ENCODE results near the gene NPPC. TPM values are rescaled to one million over a fixed set of nuclear protein-coding genes. Genes with fewer than 3 reads are reported as not detected.

The NPPC gene
- total and polyA plus RNA-seq, 8 donors = 0.14 to 0.23 TPM; not detected in 6

DNA sequence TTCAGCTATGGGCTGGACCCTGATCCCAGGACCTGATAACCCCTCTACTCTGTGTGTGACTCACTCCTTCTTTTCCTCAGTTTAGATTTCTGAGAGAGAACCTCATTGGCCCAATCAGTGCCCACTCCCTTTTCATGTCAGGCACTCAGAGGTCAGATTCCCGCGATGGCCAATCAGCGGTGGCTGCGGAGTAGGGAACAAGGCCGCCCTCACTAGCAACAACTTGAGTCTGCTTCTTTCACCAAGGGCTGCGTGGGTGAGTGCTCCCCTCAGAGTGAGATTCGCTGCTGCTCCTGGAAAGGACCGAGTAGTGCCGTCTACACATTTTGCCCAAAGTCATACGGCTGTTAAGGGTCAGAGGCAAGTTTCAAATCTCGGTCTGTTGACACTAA is 34.7 kb downstream of the NPPC start:
- H3K27me3 ChIP-seq = peaks cover 0 to 12% of the 10 kb centered on the region in 2 donors
- ATAC-seq = no peak
- no peaks in the 10 kb centered on the region for H3K9me3 ChIP-seq
- TF ChIP-seq, protein P1, sequence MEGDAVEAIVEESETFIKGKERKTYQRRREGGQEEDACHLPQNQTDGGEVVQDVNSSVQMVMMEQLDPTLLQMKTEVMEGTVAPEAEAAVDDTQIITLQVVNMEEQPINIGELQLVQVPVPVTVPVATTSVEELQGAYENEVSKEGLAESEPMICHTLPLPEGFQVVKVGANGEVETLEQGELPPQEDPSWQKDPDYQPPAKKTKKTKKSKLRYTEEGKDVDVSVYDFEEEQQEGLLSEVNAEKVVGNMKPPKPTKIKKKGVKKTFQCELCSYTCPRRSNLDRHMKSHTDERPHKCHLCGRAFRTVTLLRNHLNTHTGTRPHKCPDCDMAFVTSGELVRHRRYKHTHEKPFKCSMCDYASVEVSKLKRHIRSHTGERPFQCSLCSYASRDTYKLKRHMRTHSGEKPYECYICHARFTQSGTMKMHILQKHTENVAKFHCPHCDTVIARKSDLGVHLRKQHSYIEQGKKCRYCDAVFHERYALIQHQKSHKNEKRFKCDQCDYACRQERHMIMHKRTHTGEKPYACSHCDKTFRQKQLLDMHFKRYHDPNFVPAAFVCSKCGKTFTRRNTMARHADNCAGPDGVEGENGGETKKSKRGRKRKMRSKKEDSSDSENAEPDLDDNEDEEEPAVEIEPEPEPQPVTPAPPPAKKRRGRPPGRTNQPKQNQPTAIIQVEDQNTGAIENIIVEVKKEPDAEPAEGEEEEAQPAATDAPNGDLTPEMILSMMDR (IDR thresholded peaks at IDR 0.05) = no peak
- no peaks in the 10 kb centered on the region for H3K36me3 ChIP-seq
- intact Hi-C loops (cut with DNase I) = no loop called here
- no peak overlapping the region for H3K4me3 ChIP-seq
- DNase-seq = no peak
- H3K4me1 ChIP-seq = no peaks in the 10 kb centered on the region
- H3K27ac ChIP-seq = no peak overlapping the region

DNA sequence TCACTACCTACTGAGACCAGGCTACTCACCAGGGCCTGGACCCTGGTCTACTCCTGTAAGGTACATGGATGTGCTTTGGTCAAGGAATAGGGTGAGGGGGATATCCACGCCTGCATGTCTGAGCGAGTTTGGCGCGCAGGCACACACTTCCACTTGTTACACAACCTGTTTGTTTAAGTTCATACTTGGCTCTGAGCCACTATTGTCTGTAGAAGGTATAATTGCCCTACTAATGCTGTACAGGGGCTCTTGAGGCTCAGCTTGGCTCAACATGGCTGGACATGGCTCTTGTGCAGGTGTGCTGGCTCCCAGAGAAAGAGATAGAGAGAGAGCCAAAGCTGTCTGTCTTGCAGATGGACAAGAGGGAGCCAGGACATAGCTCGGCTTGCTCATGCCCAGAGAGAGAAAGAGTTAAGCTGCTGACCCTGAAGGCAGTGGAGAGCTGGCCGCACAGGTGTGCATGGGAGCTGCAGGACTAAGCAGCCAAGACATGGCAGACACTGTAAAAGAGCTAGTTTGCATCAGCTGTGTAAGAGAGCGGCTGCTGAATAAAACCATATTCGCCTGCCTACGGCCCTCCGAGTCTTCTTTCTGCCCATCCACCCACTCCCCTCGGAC is 35.2 kb downstream of the NPPC start:
- DNase-seq = peak in 1 of 4 donors; percentile 14
- H3K27ac ChIP-seq = no peak overlapping the region
- TF ChIP-seq, protein P1 (IDR thresholded peaks at IDR 0.05) = no peak
- intact Hi-C loops (cut with DNase I) = no loop called here
- H3K36me3 ChIP-seq = no peaks in the 10 kb centered on the region
- no peaks in the 10 kb centered on the region for H3K9me3 ChIP-seq
- no peaks in the 10 kb centered on the region for H3K4me1 ChIP-seq
- peak; percentile 37 for ATAC-seq
- no peak overlapping the region for H3K4me3 ChIP-seq
- peaks cover 0 to 13% of the 10 kb centered on the region in 2 donors for H3K27me3 ChIP-seq

DNA sequence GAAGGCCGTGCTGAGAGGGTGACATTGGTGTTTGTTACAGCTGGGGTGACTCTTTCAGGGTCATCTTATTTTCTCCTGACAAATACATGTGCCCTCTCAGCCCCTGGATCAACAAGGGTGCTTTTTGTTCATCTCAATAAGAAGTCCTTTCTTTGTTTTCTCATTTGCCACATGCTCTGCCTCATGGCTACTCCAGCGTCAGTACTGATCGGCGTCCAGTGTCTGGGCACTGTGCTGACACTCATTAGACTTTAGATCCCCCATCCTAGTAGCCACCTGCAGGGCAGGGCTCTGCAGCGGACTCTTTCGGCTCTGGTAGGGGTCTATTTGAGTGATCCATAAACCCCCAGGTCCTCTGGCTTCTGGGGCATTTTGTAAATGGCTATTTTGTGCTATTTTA is 38.4 kb downstream of the NPPC start:
- intact Hi-C loops (cut with DNase I) = no loop called here
- H3K36me3 ChIP-seq = no peaks in the 10 kb centered on the region
- no peak for ATAC-seq

DNA sequence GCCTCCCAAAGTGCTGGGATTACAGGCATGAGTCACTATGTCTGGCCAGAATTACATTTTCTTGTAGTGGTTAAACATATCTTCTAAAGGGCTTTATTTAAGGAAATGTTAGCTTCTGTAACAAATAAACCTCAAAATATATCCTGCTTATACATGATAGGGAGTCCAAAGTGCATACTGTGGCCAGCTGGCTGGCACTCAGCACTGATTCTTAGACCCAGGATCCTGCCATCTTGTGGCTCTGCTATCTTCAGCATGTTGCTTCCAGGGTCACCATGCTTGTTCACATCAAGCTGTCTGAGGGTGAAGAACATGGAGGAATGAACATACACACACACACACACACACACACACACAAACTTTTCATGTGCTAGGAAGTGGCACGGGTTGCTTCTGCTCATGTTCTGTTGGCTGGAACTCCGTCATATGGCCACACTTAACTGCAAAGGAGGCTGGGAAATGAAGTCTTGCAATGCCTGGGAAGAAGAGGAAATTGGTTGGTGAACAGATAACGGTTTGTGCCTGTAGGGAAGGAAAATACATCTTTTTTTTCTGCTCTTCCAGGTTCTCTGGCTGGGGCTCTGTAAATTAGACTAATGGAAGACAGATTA is 40.0 kb downstream of the NPPC start:
- no peaks in the 10 kb centered on the region for H3K9me3 ChIP-seq
- DNase-seq (no peak), ATAC-seq (no peak)
- intact Hi-C loops (cut with DNase I) = no loop called here
- H3K27me3 ChIP-seq = peaks cover 0 to 28% of the 10 kb centered on the region in 2 donors
- TF ChIP-seq, protein P1 (IDR thresholded peaks at IDR 0.05) = no peak
- no peaks in the 10 kb centered on the region for H3K4me1 ChIP-seq
- no peak overlapping the region for H3K27ac ChIP-seq
- H3K4me3 ChIP-seq = no peak overlapping the region
- no peaks in the 10 kb centered on the region for H3K36me3 ChIP-seq

More for the DNA sequence above, 38.4 kb downstream of the NPPC start:
- Histone ChIP-seq H3K27ac (no peak overlapping the region), H3K4me1 (no peaks in the 10 kb centered on the region), H3K27me3 (peaks cover 0 to 32% of the 10 kb centered on the region in 2 donors), H3K9me3 (no peaks in the 10 kb centered on the region), H3K4me3 (no peak overlapping the region)
- no peak for DNase-seq
- TF ChIP-seq, protein P1 (IDR thresholded peaks at IDR 0.05) = no peak

DNA sequence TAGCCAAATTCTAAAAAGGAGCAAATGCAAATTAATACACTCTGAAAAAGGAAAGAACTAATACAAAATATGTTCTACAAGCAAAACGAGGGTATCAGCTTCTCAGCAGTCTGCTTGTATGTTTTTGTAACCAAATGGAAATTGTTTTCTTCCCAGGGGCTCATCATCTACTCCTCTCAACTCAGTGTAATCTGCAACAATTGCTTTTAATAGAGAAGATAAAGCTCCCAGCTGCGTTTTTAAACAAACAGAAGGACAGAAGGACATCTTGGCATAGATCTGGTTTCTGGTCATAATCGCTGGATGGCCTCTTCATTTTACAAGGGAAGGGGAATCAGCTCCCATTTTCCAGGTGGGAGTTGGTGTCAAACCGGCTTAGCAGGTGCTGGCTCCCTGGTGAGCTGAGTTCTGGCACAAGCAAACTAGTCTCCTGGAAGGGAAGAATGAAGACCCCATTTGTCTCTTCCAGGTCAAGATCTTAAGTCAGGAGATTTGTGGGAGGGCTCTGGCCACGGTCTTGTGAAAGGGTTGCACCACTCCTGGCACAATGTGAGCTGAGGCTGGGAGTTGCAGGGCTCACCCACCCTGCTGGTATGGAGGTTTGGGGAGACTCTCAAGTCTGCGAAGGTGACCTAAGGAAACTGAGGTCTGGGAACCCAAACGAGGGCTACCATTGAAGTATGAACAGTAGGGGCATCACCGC is 41.6 kb downstream of the NPPC start:
- no peaks in the 10 kb centered on the region for H3K4me1 ChIP-seq
- no peak overlapping the region for H3K4me3 ChIP-seq
- H3K27ac ChIP-seq = no peak overlapping the region
- no peaks in the 10 kb centered on the region for H3K36me3 ChIP-seq
- no peak for ATAC-seq
- no peaks in the 10 kb centered on the region for H3K9me3 ChIP-seq
- H3K27me3 ChIP-seq = peaks cover 0 to 28% of the 10 kb centered on the region in 2 donors
- TF ChIP-seq, protein P1 (IDR thresholded peaks at IDR 0.05) = no peak
- DNase-seq = no peak
- intact Hi-C loops (cut with DNase I) = no loop called here
